Common myeloid progenitor, CD34-positive (primary cell): Measurements from ENCODE around the gene SEMA4B.
A peak's percentile ranks its signal among the peaks of the same experiment; 100 is the strongest.

Experiments
- CTCF ChIA-PET: fragments of 350-600 bp; sonication (Branson Sonifier 250); formaldehyde crosslinking; loops from one replicate; lab custom pipeline; 2021; ENCODE audit warnings: antibody characterized with exemption; lab: Charles Lee
- POLR2A ChIA-PET: fragments of 350-600 bp; sonication (Branson Sonifier 250); formaldehyde crosslinking; loops from one replicate; lab custom pipeline; 2021; ENCODE audit warnings: antibody characterized with exemption; lab: Charles Lee
- DNase-seq, 3 donors: peaks; one replicate each; pipeline versions ENCODE4 v3.0.0 to v3.0.0-alpha.2; 2013
- H3K27ac ChIP-seq, 2 experiments: 1 replicate in 1 of 2; 2 replicates in 1 of 2; pipeline ENCODE4 v1.7.0; 2013; ENCODE audit warnings: inconsistent platforms in 2 of 2, low read length in 2 of 2, mild to moderate bottlenecking in 2 of 2, low read depth in 1 of 2, moderate library complexity in 1 of 2; ENCODE audit not compliant: severe bottlenecking in 2 of 2, insufficient read depth in 1 of 2, poor library complexity in 1 of 2
- H3K27me3 ChIP-seq, 5 experiments: replicated peaks in 2 of 5; 1 replicate in 3 of 5; 2 replicates in 2 of 5; pipeline versions ENCODE4 v1.6.1 to v1.7.0; 2013; ENCODE audit warnings: low read length in 4 of 5, mild to moderate bottlenecking in 2 of 5, moderate library complexity in 2 of 5, inconsistent platforms in 1 of 5; ENCODE audit not compliant: insufficient read depth in 5 of 5, control insufficient read depth in 4 of 5
- H3K36me3 ChIP-seq, 4 experiments: 1 replicate in 2 of 4; 2 replicates in 2 of 4; pipeline versions ENCODE4 v1.6.1 to v1.7.0; 2013; ENCODE audit warnings: low read length in 3 of 4, control low read depth in 1 of 4, mild to moderate bottlenecking in 1 of 4; ENCODE audit not compliant: control insufficient read depth in 4 of 4, insufficient read depth in 4 of 4
- H3K4me1 ChIP-seq, 4 experiments: 1 replicate in 3 of 4; 2 replicates in 1 of 4; pipeline versions ENCODE4 v1.6.1 to v1.7.1; 2013; ENCODE audit warnings: low read length in 3 of 4, mild to moderate bottlenecking in 3 of 4, control low read depth in 1 of 4, inconsistent platforms in 1 of 4, moderate library complexity in 1 of 4; ENCODE audit not compliant: control insufficient read depth in 4 of 4, insufficient read depth in 4 of 4; ENCODE audit errors: control extremely low read depth in 1 of 4
- H3K4me3 ChIP-seq, 7 experiments: 1 replicate in 4 of 7; 2 replicates in 3 of 7; pipeline versions ENCODE4 v1.5.1 to v1.7.0; 2013; ENCODE audit warnings: mild to moderate bottlenecking in 7 of 7, low read length in 6 of 7, moderate library complexity in 6 of 7, inconsistent platforms in 2 of 7, low read depth in 2 of 7, control low read depth in 1 of 7; ENCODE audit not compliant: insufficient read depth in 4 of 7, control insufficient read depth in 1 of 7; ENCODE audit errors: extremely low read depth in 1 of 7
- H3K9me3 ChIP-seq, 5 experiments: 1 replicate in 4 of 5; 2 replicates in 1 of 5; pipeline versions ENCODE4 v1.6.1 to v1.7.1; 2013; ENCODE audit warnings: low read length in 4 of 5, mild to moderate bottlenecking in 2 of 5, inconsistent platforms in 1 of 5, low read depth in 1 of 5, moderate library complexity in 1 of 5; ENCODE audit not compliant: control insufficient read depth in 4 of 5, insufficient read depth in 2 of 5; ENCODE audit errors: control extremely low read depth in 1 of 5
- whole genome bisulfite sequencing: methylation state at CpG from one replicate; pipeline ENCODE4 v1.1.5; 2013; ENCODE audit not compliant: insufficient coverage; 5-methylcytosine and 5-hydroxymethylcytosine counted together

Gene SEMA4B

GRCh38 chr15:90217671-90218394 lies 16.7 kb downstream of the SEMA4B start:
- H3K4me3 ChIP-seq = no peak overlapping the region
- H3K4me1 ChIP-seq = peaks cover 0 to 12% (median 11%) of the 10 kb centered on the region in 4 experiments
- no peak overlapping the region for H3K27ac ChIP-seq
- H3K9me3 ChIP-seq = no peaks in the 10 kb centered on the region
- peaks cover 0 to 6% (median 1%) of the 10 kb centered on the region in 4 experiments for H3K36me3 ChIP-seq
- CTCF ChIA-PET = interaction anchor here (0.8 to 3.9 kb wide), 12 partner anchors 9 to 78 kb away, joined by 3 to 17 read pairs (median 5); partner anchors contain the start of genes CIB1, GDPGP1 and SEMA4B
- no peaks in the 10 kb centered on the region for H3K27me3 ChIP-seq
- DNase-seq = no peak
- POLR2A ChIA-PET = no interaction called here
- 98% methylated on average over 7 of the region's 9 CpGs for WGBS

GRCh38 chr15:90219421-90220141 lies 18.5 kb downstream of the SEMA4B start:
- ChIA-PET CTCF (interaction anchor here (0.8 to 3.9 kb wide), 13 partner anchors 11 to 136 kb away, joined by 3 to 17 read pairs (median 4); partner anchors contain the start of genes CIB1 and GDPGP1), POLR2A (no interaction called here)
- 66% methylated on average over 17 of the region's 17 CpGs for WGBS
- Histone ChIP-seq H3K36me3 (peaks cover 2 to 13% (median 4%) of the 10 kb centered on the region in 4 experiments), H3K4me3 (no peak overlapping the region), H3K27ac (no peak overlapping the region), H3K4me1 (no peaks in the 10 kb centered on the region), H3K27me3 (no peaks in the 10 kb centered on the region), H3K9me3 (no peaks in the 10 kb centered on the region)
- peak; percentile 29 to 65 (median 52) for DNase-seq

DNA sequence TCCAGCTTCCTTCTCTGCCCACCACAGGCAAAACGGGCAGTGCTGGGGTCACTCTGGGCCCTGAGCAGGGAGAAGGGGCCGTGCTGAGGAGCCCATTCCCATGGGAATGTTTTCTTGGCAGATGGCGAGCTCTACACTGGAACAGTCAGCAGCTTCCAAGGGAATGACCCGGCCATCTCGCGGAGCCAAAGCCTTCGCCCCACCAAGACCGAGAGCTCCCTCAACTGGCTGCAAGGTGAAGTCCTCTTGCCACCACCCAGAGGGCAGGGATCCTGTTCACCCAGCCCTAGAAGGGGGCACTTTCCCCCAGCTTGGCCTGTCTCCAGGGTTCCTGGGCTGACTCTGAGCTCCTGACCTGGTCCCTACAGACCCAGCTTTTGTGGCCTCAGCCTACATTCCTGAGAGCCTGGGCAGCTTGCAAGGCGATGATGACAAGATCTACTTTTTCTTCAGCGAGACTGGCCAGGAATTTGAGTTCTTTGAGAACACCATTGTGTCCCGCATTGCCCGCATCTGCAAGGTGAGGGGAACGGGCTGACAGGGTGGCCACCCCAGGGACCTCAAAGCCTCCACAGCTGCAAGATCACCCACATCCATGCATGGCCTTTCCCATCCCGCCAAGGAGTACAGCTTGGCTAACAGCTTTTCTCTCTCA lies 20.2 kb downstream of the SEMA4B start:
- WGBS = 74% methylated on average over 13 of the region's 14 CpGs
- Histone ChIP-seq H3K4me1 (no peaks in the 10 kb centered on the region), H3K9me3 (no peaks in the 10 kb centered on the region), H3K4me3 (no peak overlapping the region), H3K27ac (no peak overlapping the region), H3K27me3 (no peaks in the 10 kb centered on the region), H3K36me3 (peaks cover under 1 to 27% (median 10%) of the 10 kb centered on the region in 4 experiments)
- POLR2A ChIA-PET = interaction anchor here (0.6 to 1.0 kb wide), 2 partner anchors 66 to 115 kb away, joined by 3 to 5 read pairs; no protein-coding TSS in a partner anchor
- CTCF ChIA-PET = interaction anchor here (0.6 to 2.7 kb wide), 28 partner anchors 8 to 478 kb away, joined by 3 to 26 read pairs (median 4); partner anchors contain the start of genes CIB1, GDPGP1, IDH2 and NGRN
- DNase-seq = peak; percentile 52 to 67 (median 59)

DNA sequence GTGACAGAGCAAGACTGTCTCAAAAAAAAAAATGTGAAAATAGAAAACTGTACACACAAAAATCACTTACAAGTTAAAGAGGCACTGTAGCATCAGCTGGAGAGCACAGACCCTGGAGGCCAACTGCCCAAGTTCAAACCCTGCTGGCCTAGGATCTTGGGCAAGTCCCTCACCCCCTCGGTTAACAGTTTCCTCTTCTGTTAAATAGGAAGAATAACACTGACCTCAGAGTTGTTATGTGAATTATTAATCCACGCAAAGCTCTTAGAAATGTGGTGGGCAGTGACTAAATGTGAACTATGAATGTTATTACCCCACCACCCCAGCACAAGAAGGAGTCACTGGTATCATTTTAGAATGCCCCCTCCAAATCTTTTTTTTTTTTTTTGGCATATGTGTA lies 21.4 kb downstream of the SEMA4B start:
- no peak overlapping the region for H3K4me3 ChIP-seq
- no peaks in the 10 kb centered on the region for H3K9me3 ChIP-seq
- no peak overlapping the region for H3K27ac ChIP-seq
- WGBS = no CpG with 5 or more reads among the region's 2 CpGs
- CTCF ChIA-PET = interaction anchor here (0.7 to 2.7 kb wide), 10 partner anchors 9 to 120 kb away, joined by 3 to 26 read pairs (median 5); partner anchors contain the start of genes CIB1, GDPGP1, IDH2 and NGRN
- DNase-seq = no peak
- no peaks in the 10 kb centered on the region for H3K27me3 ChIP-seq
- H3K4me1 ChIP-seq = no peaks in the 10 kb centered on the region
- POLR2A ChIA-PET = no interaction called here
- H3K36me3 ChIP-seq = peaks cover 4 to 29% (median 10%) of the 10 kb centered on the region in 4 experiments

DNA sequence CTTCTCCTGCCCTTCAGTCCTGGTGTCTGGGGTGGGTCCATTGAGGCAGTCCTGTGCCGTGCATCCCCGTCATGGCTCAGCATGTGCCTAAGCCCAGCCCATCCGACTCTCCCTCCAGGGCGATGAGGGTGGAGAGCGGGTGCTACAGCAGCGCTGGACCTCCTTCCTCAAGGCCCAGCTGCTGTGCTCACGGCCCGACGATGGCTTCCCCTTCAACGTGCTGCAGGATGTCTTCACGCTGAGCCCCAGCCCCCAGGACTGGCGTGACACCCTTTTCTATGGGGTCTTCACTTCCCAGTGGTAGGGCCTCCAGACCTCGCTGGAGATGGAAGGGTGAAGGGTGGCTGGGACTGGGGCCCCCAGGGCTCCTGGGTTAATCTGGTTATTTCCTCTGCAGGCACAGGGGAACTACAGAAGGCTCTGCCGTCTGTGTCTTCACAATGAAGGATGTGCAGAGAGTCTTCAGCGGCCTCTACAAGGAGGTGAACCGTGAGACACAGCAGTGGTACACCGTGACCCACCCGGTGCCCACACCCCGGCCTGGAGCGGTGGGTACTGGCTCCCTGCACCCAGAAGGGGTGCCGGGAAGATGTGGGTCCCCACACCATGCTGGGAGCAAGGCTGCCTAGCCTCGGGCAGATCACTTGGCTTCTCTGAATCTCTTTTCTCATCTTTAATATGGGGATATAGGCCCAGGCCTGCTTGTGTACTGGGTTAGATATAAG lies 22.5 kb downstream of the SEMA4B start:
- 96% methylated on average over 14 of the region's 22 CpGs for WGBS
- Histone ChIP-seq H3K4me1 (no peaks in the 10 kb centered on the region), H3K9me3 (no peaks in the 10 kb centered on the region), H3K4me3 (no peak overlapping the region), H3K27me3 (no peaks in the 10 kb centered on the region), H3K36me3 (peaks cover 2 to 39% (median 16%) of the 10 kb centered on the region in 4 experiments), H3K27ac (no peak overlapping the region)
- POLR2A ChIA-PET = no interaction called here
- CTCF ChIA-PET = interaction anchor here (1.1 to 2.6 kb wide), 3 partner anchors 21 to 82 kb away, joined by 3 to 8 read pairs (median 3); no protein-coding TSS in a partner anchor
- no peak for DNase-seq

DNA sequence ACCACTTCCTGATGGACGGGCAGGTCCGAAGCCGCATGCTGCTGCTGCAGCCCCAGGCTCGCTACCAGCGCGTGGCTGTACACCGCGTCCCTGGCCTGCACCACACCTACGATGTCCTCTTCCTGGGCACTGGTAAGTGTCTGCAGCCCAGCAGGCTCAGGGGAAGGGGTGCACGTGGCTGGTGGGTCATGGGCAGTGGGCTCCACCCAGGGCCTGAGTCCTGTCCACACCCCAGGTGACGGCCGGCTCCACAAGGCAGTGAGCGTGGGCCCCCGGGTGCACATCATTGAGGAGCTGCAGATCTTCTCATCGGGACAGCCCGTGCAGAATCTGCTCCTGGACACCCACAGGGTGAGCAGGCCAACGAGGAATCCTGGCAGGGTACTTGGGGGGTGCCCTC lies 23.9 kb downstream of the SEMA4B start:
- Histone ChIP-seq H3K4me3 (no peak overlapping the region), H3K4me1 (no peaks in the 10 kb centered on the region), H3K36me3 (peaks cover 2 to 52% (median 29%) of the 10 kb centered on the region in 4 experiments), H3K9me3 (no peaks in the 10 kb centered on the region), H3K27me3 (no peaks in the 10 kb centered on the region), H3K27ac (no peak overlapping the region)
- ChIA-PET CTCF (interaction anchor here (1.1 to 1.4 kb wide), 3 partner anchors 8 to 23 kb away, joined by 3 read pairs; no protein-coding TSS in a partner anchor), POLR2A (no interaction called here)
- 95% methylated on average over 16 of the region's 17 CpGs for WGBS
- no peak for DNase-seq
